H1 (cell line): ENCODE results near the gene PDE1C. TPM values are rescaled to one million over a fixed set of nuclear protein-coding genes. Genes with fewer than 3 reads are reported as not detected.

Experiments used
- CTCF ChIA-PET: fragments of 300-600 bp; sonication (Branson Sonifier 250); formaldehyde crosslinking; loops from one replicate; lab custom pipeline; 2021; ENCODE audit not compliant: partially characterized antibody; lab: Charles Lee
- POLR2A ChIA-PET: fragments of 300-600 bp; sonication (Branson Sonifier 250); formaldehyde crosslinking; loops from one replicate; lab custom pipeline; 2021; ENCODE audit warnings: inconsistent platforms; ENCODE audit not compliant: partially characterized antibody; lab: Charles Lee
- DNase-seq, 2 experiments: peaks; one replicate each; pipeline versions ENCODE4 v3.0.0 to v3.0.0-alpha.2; 2010 to 2022; ENCODE audit warnings: low spot score in 2 of 2, low read depth in 1 of 2, mixed read lengths in 1 of 2
- FAIRE-seq: peaks from 2 replicates; lab custom pipeline; 2011; peaks lifted over from hg19 to GRCh38; lab: Jason Lieb, UNC
- H2AFZ ChIP-seq: 2 replicates; pipeline ENCODE4 v1.8.1; 2012; ENCODE audit warnings: low read length, inconsistent platforms
- H2AK5ac ChIP-seq: 2 replicates; pipeline ENCODE4 v1.6.1; 2013; ENCODE audit warnings: low read depth, low read length
- H2BK120ac ChIP-seq: replicated peaks from 2 replicates; pipeline ENCODE3; 2013; ENCODE audit warnings: low read depth, low read length, inconsistent platforms
- H2BK12ac ChIP-seq: 2 replicates; pipeline ENCODE4 v1.6.1; 2013; ENCODE audit warnings: low read depth, low read length
- H2BK15ac ChIP-seq: 2 replicates; pipeline ENCODE4 v1.6.1; 2013; ENCODE audit warnings: low read length
- H2BK20ac ChIP-seq: 2 replicates; pipeline ENCODE4 v1.6.1; 2013; ENCODE audit warnings: low read length
- H2BK5ac ChIP-seq: 2 replicates; pipeline ENCODE4 v1.6.1; 2013; ENCODE audit warnings: low read depth, low read length
- H3K14ac ChIP-seq: 2 replicates; pipeline ENCODE4 v1.6.1; 2013; ENCODE audit warnings: inconsistent platforms; ENCODE audit not compliant: insufficient read length
- H3K18ac ChIP-seq: 2 replicates; pipeline ENCODE4 v1.6.1; 2013; ENCODE audit warnings: low read length; ENCODE audit errors: extremely low read depth
- H3K23ac ChIP-seq: 2 replicates; pipeline ENCODE4 v1.6.1; 2013; ENCODE audit warnings: inconsistent platforms; ENCODE audit not compliant: insufficient read length
- H3K23me2 ChIP-seq: 2 replicates; pipeline ENCODE4 v1.6.1; 2013; ENCODE audit warnings: low read depth, low read length
- H3K27ac ChIP-seq: 2 replicates; pipeline ENCODE4 v1.6.1; 2011; ENCODE audit warnings: low read depth, low read length, inconsistent platforms
- H3K27me3 ChIP-seq, 4 experiments: replicated peaks in 1 of 4; 1 replicate in 1 of 4; 2 replicates in 3 of 4; pipeline versions ENCODE4 v1.6.1 to v1.8.1; 2011 to 2013; ENCODE audit warnings: low read length in 3 of 4, mild to moderate bottlenecking in 3 of 4, inconsistent platforms in 2 of 4, mixed read lengths in 2 of 4, moderate library complexity in 1 of 4; ENCODE audit not compliant: control insufficient read depth in 3 of 4, insufficient read depth in 3 of 4; ENCODE audit errors: extremely low read depth in 1 of 4
- H3K36me3 ChIP-seq, 4 experiments: 2 replicates each; pipeline versions ENCODE4 v1.6.1 to v1.8.1; 2011 to 2013; ENCODE audit warnings: mild to moderate bottlenecking in 4 of 4, low read length in 3 of 4, moderate library complexity in 2 of 4, control low read depth in 1 of 4, inconsistent platforms in 1 of 4; ENCODE audit not compliant: insufficient read depth in 4 of 4, control insufficient read depth in 2 of 4
- H3K4ac ChIP-seq: replicated peaks from 2 replicates; pipeline ENCODE3; 2013; ENCODE audit warnings: low read length, low read depth, mixed read lengths, inconsistent platforms; ENCODE audit not compliant: insufficient read length
- H3K4me1 ChIP-seq, 4 experiments: replicated peaks in 1 of 4; 1 replicate in 1 of 4; 2 replicates in 3 of 4; pipeline versions ENCODE4 v1.6.1 to v1.8.1; 2011 to 2013; ENCODE audit warnings: low read length in 3 of 4, inconsistent platforms in 2 of 4, mixed read lengths in 1 of 4; ENCODE audit not compliant: insufficient read depth in 4 of 4, control insufficient read depth in 3 of 4
- H3K4me2 ChIP-seq, 2 experiments: 2 replicates each; pipeline versions ENCODE4 v1.6.1 to v1.8.1; 2011 to 2013; ENCODE audit warnings: low read depth in 2 of 2, low read length in 2 of 2, control low read depth in 1 of 2, inconsistent platforms in 1 of 2, mild to moderate bottlenecking in 1 of 2; ENCODE audit not compliant: insufficient read depth in 1 of 2
- H3K4me3 ChIP-seq, 4 experiments: fragments of 200-600, 300-600 bp in 1 of 4; sonication (generic), shearing (Covaris generic), sonication (Bioruptor Twin) in 1 of 4; 2 replicates each; pipeline versions ENCODE4 v1.5.1 to v1.8.1; 2011 to 2016; ENCODE audit warnings: low read length in 4 of 4, low read depth in 3 of 4, control low read depth in 2 of 4, inconsistent platforms in 2 of 4, mild to moderate bottlenecking in 2 of 4, mixed read lengths in 1 of 4, moderate library complexity in 1 of 4; ENCODE audit not compliant: insufficient read depth in 2 of 4; ENCODE audit errors: extremely low read depth in 1 of 4
- H3K56ac ChIP-seq: replicated peaks from 2 replicates; pipeline ENCODE3; 2013; ENCODE audit warnings: low read depth, mild to moderate bottlenecking, mixed read lengths, low read length, inconsistent platforms; ENCODE audit not compliant: insufficient read length
- H3K79me1 ChIP-seq: 2 replicates; pipeline ENCODE4 v1.6.1; 2013; ENCODE audit warnings: low read depth, low read length, control low read depth
- H3K79me2 ChIP-seq, 2 experiments: 2 replicates each; pipeline versions ENCODE4 v1.6.1 to v1.8.1; 2012 to 2013; ENCODE audit warnings: low read length in 2 of 2, mild to moderate bottlenecking in 2 of 2, inconsistent platforms in 1 of 2; ENCODE audit not compliant: insufficient read depth in 2 of 2, control insufficient read depth in 1 of 2
- H3K9ac ChIP-seq, 4 experiments: replicated peaks in 1 of 4; 1 replicate in 1 of 4; 2 replicates in 3 of 4; pipeline versions ENCODE4 v1.6.1 to v1.8.1; 2011 to 2013; ENCODE audit warnings: low read depth in 3 of 4, low read length in 3 of 4, control low read depth in 2 of 4, mild to moderate bottlenecking in 2 of 4, moderate library complexity in 2 of 4, inconsistent platforms in 1 of 4; ENCODE audit errors: extremely low read depth in 1 of 4
- H3K9me3 ChIP-seq, 2 experiments: 2 replicates each; pipeline versions ENCODE4 v1.6.1 to v1.8.1; 2012 to 2013; ENCODE audit warnings: mild to moderate bottlenecking in 2 of 2, moderate library complexity in 2 of 2, control low read depth in 1 of 2, inconsistent platforms in 1 of 2, low read depth in 1 of 2, low read length in 1 of 2, mixed read lengths in 1 of 2; ENCODE audit not compliant: insufficient read depth in 2 of 2
- H4K20me1 ChIP-seq, 2 experiments: replicated peaks in 1 of 2; 2 replicates each; pipeline versions ENCODE3 to v1.8.1; 2011 to 2013; ENCODE audit warnings: inconsistent platforms in 2 of 2, low read length in 2 of 2, mild to moderate bottlenecking in 1 of 2; ENCODE audit not compliant: insufficient read depth in 2 of 2, control insufficient read depth in 1 of 2
- H4K5ac ChIP-seq: 2 replicates; pipeline ENCODE4 v1.6.1; 2013; ENCODE audit warnings: low read length, low read depth, mixed read lengths, inconsistent platforms; ENCODE audit not compliant: insufficient read length
- H4K8ac ChIP-seq: 2 replicates; pipeline ENCODE4 v1.8.0; 2013; ENCODE audit warnings: mild to moderate bottlenecking, moderate library complexity, low read length, inconsistent platforms; ENCODE audit not compliant: insufficient read depth; ENCODE audit errors: extremely low read depth
- H4K91ac ChIP-seq: replicated peaks from 2 replicates; pipeline ENCODE3; 2013; ENCODE audit warnings: low read length, mixed read lengths, inconsistent platforms; ENCODE audit not compliant: insufficient read length
- SUZ12 ChIP-seq: fragments of 200-600 bp; sonication (generic); IDR thresholded peaks from 2 replicates; pipeline ENCODE4 v1.6.1; 2012; ENCODE audit warnings: mild to moderate bottlenecking, inconsistent platforms, low read length, moderate library complexity, mixed read lengths
- WGBS, 2 experiments: shearing (Covaris generic) in 1 of 2; methylation state at CpG; one replicate each; pipeline versions ENCODE4 v1.1.6 to v1.1.7; 2013 to 2015; ENCODE audit warnings: low lambda C conversion rate in 2 of 2, mixed read lengths in 2 of 2, inconsistent platforms in 1 of 2, low coverage in 1 of 2, missing lambda C conversion rate in 1 of 2; ENCODE audit not compliant: insufficient replicate concordance in 2 of 2, insufficient coverage in 1 of 2, insufficient read length in 1 of 2; ENCODE audit errors: extremely low coverage in 1 of 2, missing lambda C conversion rate in 1 of 2; 5-methylcytosine and 5-hydroxymethylcytosine counted together
- polyA plus RNA-seq, 7 experiments: library from polyadenylated mRNA; depleted of rRNA in 3 of 7; stranded (reverse) in 5 of 7; unstranded in 2 of 7; fragments of >200 nt in 5 of 7; fragments of 200-250 nt in 2 of 7; gene quantifications; 1 replicate in 5 of 7; 2 replicates in 1 of 7; 4 replicates in 1 of 7; pipeline versions ENCODE4 v1.2.1 to v1.2.3, GENCODE V29; 2011 to 2013; ENCODE audit warnings: missing spikeins in 2 of 7, mixed read lengths in 2 of 7
- total RNA-seq: library from RNA; stranded (reverse); fragmentation: NEBNext Ultra II Directional; extraction: Animal tissue kit (Norgen Biotek cat#: 25700); gene quantifications from 2 replicates; pipeline ENCODE4 v1.2.1, GENCODE V29; 2021

The PDE1C gene
- total and polyA plus RNA-seq, 2 of the 8 experiments (the other 6 are each of a cell fraction or from before 2014, with no cell fraction given) = 0.11 to 1.1 TPM

DNA sequence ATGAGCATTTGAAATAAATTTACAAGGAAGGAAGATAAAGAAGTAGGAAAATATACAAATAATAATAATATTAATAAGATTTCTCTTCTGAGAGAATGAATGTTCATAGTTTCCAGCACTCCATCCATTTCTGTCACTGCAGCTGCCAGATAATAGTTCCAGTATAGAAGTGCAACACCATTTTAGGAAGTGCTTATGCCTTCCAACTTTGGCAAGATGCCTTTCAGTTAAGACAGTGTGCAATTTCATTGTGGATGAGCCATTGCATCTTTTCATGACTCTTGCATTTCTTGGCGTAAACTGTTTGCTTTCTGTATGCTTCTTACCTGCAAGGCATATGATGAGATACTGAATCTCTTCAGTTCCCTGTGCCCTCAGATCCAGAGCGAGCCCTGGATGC, 185.0 kb downstream of the PDE1C start:
- H3K4me3 ChIP-seq = no peak overlapping the region
- no peak for FAIRE-seq
- POLR2A ChIA-PET = no interaction called here
- H3K27me3 ChIP-seq = no peaks in the 10 kb centered on the region
- H3K23ac ChIP-seq = no peak overlapping the region
- no peak for DNase-seq
- H2AFZ ChIP-seq = no peak overlapping the region
- no peak overlapping the region for H2BK12ac ChIP-seq
- H2BK120ac ChIP-seq = no peak overlapping the region
- H3K36me3 ChIP-seq = no peaks in the 10 kb centered on the region
- H2BK20ac ChIP-seq = no peak overlapping the region
- no peak overlapping the region for H2BK15ac ChIP-seq
- H3K79me1 ChIP-seq = no peaks in the 10 kb centered on the region
- CTCF ChIA-PET = no interaction called here
- no peak overlapping the region for H3K18ac ChIP-seq
- no peak for TF ChIP-seq SUZ12
- no peaks in the 10 kb centered on the region for H3K79me2 ChIP-seq
- no peak overlapping the region for H3K27ac ChIP-seq
- H3K9me3 ChIP-seq = no peaks in the 10 kb centered on the region
- no peaks in the 10 kb centered on the region for H3K23me2 ChIP-seq
- 93% methylated on average over 2 of the region's 2 CpGs; no CpG with 5 or more reads in 1 of the 2 experiments for WGBS, 2 experiments
- H2BK5ac ChIP-seq = no peak overlapping the region
- no peak overlapping the region for H3K9ac ChIP-seq
- H4K5ac ChIP-seq = no peak overlapping the region
- H4K91ac ChIP-seq = no peak overlapping the region
- H4K20me1 ChIP-seq = no peaks in the 10 kb centered on the region
- no peak overlapping the region for H4K8ac ChIP-seq
- no peak overlapping the region for H3K14ac ChIP-seq
- H3K56ac ChIP-seq = no peak overlapping the region
- H3K4me2 ChIP-seq = no peak overlapping the region
- no peak overlapping the region for H2AK5ac ChIP-seq
- H3K4me1 ChIP-seq = no peaks in the 10 kb centered on the region; a peak in 1 of 7 replicates
- no peak overlapping the region for H3K4ac ChIP-seq
